Effector memory CD4-positive, alpha-beta T cell (primary cell): ENCODE measurements around the gene PPP1R13B.
"Not testable (repeated sequence)": the region's sequence is repeated elsewhere in the genome, so short reads cannot be mapped to it uniquely, and the experiment has no call there.

Source experiments
- DNase-seq, 3 donors: peaks; one replicate each; pipeline ENCODE4 v3.0.0-alpha.2; 2020
- H3K27ac ChIP-seq: 2 replicates; pipeline ENCODE4 v1.7.0; 2013; ENCODE audit warnings: mild to moderate bottlenecking, low read length, moderate library complexity; ENCODE audit not compliant: insufficient read depth, poor library complexity, severe bottlenecking
- H3K27me3 ChIP-seq: replicated peaks from 2 replicates; pipeline ENCODE4 v1.7.0; 2013; ENCODE audit warnings: mild to moderate bottlenecking, low read length; ENCODE audit not compliant: insufficient read depth, control insufficient read depth, poor library complexity, severe bottlenecking
- H3K36me3 ChIP-seq: 2 replicates; pipeline ENCODE4 v1.7.0; 2013; ENCODE audit warnings: mild to moderate bottlenecking, low read length, moderate library complexity; ENCODE audit not compliant: control insufficient read depth, insufficient read depth
- H3K4me1 ChIP-seq: 2 replicates; pipeline ENCODE4 v1.7.0; 2013; ENCODE audit warnings: low read length, mild to moderate bottlenecking; ENCODE audit not compliant: control insufficient read depth, insufficient read depth, poor library complexity, severe bottlenecking
- H3K4me3 ChIP-seq: 2 replicates; pipeline ENCODE4 v1.7.0; 2013; ENCODE audit warnings: low read length, low read depth, mild to moderate bottlenecking; ENCODE audit not compliant: insufficient read depth, poor library complexity, severe bottlenecking
- H3K9me3 ChIP-seq: 2 replicates; pipeline ENCODE4 v1.7.0; 2013; ENCODE audit warnings: mild to moderate bottlenecking, low read length, moderate library complexity; ENCODE audit not compliant: control insufficient read depth

PPP1R13B gene

DNA sequence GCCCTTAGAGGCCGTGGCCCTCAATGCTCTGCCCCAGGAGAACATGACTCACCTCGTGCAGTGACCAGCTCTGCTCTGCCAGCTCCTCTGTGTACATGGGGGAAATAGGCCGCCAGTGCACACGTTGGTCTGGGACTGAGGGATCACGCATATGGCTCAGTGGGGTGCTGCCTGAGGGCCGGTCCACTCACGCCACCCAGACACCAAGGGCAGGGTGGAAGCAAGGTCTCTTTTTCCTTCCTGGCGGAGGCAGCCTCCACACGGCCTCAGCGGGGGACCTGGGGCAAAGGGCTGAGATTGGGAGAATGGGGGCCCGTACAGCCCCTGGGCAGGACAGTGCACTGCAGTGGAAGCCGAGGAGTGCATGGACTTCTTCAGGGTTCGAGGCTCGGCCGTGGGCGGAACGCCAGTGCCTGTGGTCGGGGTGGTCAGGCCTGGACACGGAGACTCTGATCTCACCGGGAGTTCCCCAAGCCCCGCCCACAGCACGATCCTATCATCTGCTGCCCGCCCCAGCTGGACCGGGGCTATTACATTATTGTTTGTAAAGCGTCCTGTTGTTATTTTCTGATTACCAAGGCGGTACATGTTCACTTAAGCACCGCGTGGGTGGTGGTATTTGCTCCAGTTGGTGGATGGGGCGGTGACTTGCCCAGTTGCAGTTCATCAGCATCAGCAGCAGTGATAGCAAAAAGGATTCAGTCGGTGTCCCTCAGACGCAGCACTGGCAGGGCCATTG, 42.1 kb upstream of the PPP1R13B start:
- Histone ChIP-seq H3K4me3 (no peak overlapping the region), H3K27me3 (no peaks in the 10 kb centered on the region), H3K27ac (no peak overlapping the region), H3K9me3 (no peaks in the 10 kb centered on the region), H3K4me1 (no peaks in the 10 kb centered on the region), H3K36me3 (no peaks in the 10 kb centered on the region)
- DNase-seq: no peak

DNA sequence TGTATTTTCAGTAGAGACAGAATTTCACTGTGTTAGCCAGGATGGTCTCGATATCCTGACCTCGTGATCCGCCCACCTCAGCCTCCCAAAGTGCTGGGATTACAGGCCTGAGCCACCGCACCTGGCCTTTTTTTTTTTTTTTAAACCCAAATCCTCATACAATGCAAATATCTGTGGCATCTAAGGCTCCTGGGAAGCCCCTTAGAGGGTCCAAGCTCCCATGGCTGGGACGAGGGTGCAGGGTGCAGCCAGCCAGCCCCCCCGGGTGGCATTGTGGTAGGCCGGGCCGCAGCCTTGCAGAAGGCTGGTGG, 41.6 kb upstream of the PPP1R13B start:
- not testable (repeated sequence) for H3K4me3 ChIP-seq, H3K27me3 ChIP-seq, DNase-seq, H3K9me3 ChIP-seq, H3K27ac ChIP-seq, H3K36me3 ChIP-seq, H3K4me1 ChIP-seq

DNA sequence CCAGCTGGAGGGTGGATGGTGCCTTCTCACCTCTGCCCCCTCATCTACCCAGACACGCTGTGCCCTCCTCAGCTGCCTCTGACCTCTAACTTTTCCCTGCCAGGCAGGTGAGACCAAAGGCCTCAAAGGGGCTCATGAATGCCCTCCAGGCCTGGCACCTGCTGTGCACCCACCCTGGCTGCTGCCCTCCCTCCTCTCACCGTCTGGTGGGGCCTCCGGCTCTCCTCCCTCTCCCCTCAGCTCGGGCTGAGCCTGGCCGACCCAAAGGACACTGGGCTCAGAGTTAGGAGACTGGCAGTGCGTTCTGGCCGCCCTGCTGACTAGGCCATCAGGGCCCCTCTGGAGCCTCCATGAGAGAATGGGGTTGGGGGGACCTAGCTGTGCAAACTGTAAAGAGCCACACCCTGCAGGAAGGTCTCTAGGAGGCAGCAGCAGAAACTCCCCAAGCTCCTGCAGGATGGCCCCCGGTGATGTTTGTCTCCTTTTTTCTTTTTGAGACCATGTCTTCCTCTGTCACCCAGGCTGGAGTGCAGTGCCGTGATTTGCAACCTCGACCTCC, 40.3 kb upstream of the PPP1R13B start:
- no peaks in the 10 kb centered on the region for H3K9me3 ChIP-seq
- no peak for DNase-seq
- no peaks in the 10 kb centered on the region for H3K27me3 ChIP-seq
- H3K27ac ChIP-seq: no peak overlapping the region
- no peak overlapping the region for H3K4me3 ChIP-seq
- H3K36me3 ChIP-seq: no peaks in the 10 kb centered on the region
- H3K4me1 ChIP-seq: no peaks in the 10 kb centered on the region

DNA sequence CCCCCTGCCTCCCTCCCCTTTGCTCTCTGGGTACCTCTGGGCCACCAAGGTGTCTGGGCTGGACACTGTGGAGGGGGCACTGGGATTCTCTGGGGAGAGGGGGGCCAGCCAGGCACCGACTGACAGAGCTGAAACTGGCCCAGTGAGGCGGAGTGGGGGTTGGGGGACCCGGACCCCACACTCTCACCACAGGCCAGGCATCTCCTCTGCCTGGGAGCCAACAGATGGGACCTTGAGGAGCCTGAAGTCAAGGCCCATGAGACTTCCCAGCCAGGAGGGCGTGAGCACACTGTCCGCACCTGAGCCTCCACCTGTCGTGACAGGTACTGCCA, 39.8 kb upstream of the PPP1R13B start:
- Histone ChIP-seq H3K9me3 (no peaks in the 10 kb centered on the region), H3K4me3 (no peak overlapping the region), H3K27ac (no peak overlapping the region), H3K4me1 (no peaks in the 10 kb centered on the region), H3K27me3 (no peaks in the 10 kb centered on the region), H3K36me3 (no peaks in the 10 kb centered on the region)
- no peak for DNase-seq

DNA sequence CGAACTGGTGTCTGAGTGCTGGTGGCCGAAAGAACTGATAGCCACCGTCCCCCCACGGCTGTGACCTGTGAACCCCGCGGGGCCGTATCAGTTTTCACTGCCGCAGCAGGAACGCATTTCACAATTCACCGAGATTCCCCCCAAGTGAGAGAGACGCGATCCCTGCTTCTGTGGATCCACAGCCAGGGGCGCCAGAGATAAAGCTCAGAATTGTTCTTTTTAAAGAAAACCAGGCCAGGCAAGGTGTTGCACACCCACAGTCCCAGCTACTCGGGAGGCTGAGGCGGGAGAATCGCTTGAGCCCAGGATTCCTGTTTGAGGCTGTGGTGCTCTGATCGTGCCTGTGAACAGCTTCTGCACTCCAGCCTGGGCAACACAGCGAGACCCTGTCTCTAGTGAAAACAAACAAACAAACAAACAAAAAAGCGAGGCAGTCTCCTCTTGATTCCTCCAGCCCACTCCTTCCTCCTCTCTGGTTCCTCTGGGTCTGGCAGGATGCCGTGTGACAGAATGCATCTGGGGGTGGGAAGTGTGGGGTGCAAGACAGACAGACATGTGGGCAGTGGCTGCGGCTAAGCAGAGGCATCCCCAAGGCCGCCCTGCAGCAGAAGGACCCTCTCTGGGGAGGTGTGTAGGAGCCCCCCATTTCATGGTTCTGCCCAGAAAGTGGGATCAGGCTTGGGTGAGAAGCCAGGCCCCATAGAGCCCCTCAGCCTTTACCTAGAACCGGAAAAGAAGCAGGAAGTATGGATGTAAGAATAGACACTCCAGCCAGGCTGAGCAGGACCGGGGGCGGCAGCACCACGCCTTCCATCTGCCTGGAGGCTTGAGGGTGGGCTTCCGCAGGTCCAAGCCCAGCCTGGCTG, 39.2 kb upstream of the PPP1R13B start:
- Histone ChIP-seq H3K36me3 (no peaks in the 10 kb centered on the region), H3K9me3 (no peaks in the 10 kb centered on the region), H3K4me3 (no peak overlapping the region), H3K27me3 (no peaks in the 10 kb centered on the region), H3K27ac (no peak overlapping the region), H3K4me1 (no peaks in the 10 kb centered on the region)
- DNase-seq: no peak

DNA sequence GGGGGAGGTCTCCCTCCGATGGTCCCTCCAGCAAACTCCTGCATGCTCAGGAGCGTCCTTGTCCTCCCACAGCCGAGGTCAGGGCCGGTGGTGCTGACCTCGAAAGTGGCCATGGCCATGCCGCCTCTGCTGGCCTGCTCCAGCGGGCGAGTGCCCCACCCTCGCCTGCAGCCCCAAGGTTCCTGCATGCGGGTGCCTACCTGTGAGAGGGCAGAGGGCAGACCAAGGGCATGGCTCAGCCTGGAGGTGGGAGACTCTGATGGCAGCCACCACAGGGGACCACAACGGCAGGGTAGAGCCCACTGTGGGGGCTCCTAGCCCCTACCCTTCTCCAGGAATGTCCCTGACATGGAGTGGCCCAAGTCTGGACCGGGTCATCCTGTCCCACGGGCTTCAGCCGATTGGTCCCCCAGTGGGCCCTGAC, 38.1 kb upstream of the PPP1R13B start:
- H3K36me3 ChIP-seq: no peaks in the 10 kb centered on the region
- H3K4me1 ChIP-seq: peaks cover 2% of the 10 kb centered on the region
- H3K27me3 ChIP-seq: no peaks in the 10 kb centered on the region
- H3K9me3 ChIP-seq: no peaks in the 10 kb centered on the region
- no peak overlapping the region for H3K4me3 ChIP-seq
- H3K27ac ChIP-seq: no peak overlapping the region
- DNase-seq: no peak

DNA sequence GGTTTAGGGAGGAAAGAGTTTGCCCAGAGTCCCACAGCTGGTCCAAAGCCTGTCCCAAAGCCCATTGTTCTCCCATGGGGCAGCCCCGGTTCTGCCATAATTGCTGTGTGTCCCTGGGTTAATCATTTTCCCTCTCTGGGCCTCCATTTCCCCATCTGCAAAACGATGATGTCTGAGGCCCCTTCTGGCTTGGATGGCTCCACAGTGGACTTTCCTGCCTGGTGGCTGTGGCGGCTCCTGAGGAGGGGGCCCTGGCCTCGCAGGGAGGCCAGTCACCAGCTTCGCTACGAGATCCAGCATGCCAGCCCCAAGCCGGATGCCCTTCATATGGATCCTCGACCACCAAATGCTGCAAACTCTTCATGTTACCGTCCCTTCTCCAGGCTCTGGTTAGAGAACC, 37.5 kb upstream of the PPP1R13B start:
- Histone ChIP-seq H3K27ac (no peak overlapping the region), H3K4me3 (no peak overlapping the region), H3K9me3 (no peaks in the 10 kb centered on the region), H3K4me1 (peaks cover 9% of the 10 kb centered on the region), H3K36me3 (no peaks in the 10 kb centered on the region), H3K27me3 (no peaks in the 10 kb centered on the region)
- no peak for DNase-seq

DNA sequence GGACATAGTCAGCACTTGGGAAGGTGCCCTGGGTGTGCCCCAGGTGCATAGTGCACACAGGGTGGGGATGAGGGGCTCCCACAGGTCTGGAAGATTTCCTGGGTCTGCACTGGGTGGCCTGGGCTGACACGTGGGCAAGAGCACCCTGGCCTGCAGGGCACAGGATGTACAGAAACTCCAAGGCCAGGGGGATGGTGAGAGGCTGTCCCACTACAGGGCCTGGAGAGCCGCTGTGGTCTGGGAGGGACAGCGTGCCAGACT, 35.8 kb upstream of the PPP1R13B start:
- no peaks in the 10 kb centered on the region for H3K9me3 ChIP-seq
- no peaks in the 10 kb centered on the region for H3K36me3 ChIP-seq
- no peak for DNase-seq
- H3K4me3 ChIP-seq: no peak overlapping the region
- no peak overlapping the region for H3K27ac ChIP-seq
- H3K27me3 ChIP-seq: no peaks in the 10 kb centered on the region
- H3K4me1 ChIP-seq: peaks cover 13% of the 10 kb centered on the region

DNA sequence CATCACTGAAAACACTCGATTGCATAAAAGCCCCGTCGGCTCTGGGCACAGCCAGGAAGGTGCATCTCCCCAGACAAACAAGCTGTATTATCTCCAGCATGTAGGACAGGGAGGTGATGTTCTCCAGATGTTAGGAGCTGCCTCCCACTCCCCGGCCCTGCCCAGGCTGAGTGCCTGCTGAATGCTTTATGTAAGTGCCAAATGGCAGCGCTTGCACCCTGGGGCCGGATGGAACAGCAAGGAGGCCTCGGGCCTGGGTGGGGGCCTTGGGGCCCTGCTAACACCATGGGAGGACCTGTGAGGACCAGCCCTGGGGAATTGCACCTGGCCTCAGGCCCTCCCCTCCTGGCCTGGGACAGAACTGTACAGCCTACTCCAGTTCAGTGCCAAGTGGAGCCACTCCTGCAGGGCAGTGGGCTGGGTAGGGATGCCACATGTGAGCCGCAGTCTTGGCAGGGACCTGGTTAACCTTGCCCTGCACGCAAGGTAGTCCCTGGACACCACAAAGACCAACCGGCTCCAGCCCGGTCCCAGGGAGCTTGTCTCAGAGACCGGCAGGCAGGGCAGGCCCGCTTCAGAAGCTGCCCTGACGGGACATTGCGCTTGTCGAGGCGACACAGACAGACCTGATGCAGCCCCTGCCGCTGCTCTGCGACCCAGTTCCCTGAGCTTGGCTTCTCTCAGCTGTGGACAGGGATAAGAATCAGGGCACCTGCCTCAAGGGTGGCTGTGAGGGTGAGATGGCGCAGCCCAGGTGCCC, 35.3 kb upstream of the PPP1R13B start:
- Histone ChIP-seq H3K27me3 (no peaks in the 10 kb centered on the region), H3K9me3 (no peaks in the 10 kb centered on the region), H3K27ac (no peak overlapping the region), H3K4me3 (no peak overlapping the region), H3K4me1 (peaks cover 13% of the 10 kb centered on the region), H3K36me3 (no peaks in the 10 kb centered on the region)
- DNase-seq: no peak
